ENCODE measurements around the gene ERC2. TPM values are rescaled to one million over a fixed set of nuclear protein-coding genes. Genes with fewer than 3 reads are reported as not detected.
A peak's percentile ranks its signal among the peaks of the same experiment; 100 is the strongest.
"Not testable (repeated sequence)": the region's sequence is repeated elsewhere in the genome, so short reads cannot be mapped to it uniquely, and the experiment has no call there.

ERC2 gene
- total RNA-seq, 1 donor from 2014 or later: not detected

DNA sequence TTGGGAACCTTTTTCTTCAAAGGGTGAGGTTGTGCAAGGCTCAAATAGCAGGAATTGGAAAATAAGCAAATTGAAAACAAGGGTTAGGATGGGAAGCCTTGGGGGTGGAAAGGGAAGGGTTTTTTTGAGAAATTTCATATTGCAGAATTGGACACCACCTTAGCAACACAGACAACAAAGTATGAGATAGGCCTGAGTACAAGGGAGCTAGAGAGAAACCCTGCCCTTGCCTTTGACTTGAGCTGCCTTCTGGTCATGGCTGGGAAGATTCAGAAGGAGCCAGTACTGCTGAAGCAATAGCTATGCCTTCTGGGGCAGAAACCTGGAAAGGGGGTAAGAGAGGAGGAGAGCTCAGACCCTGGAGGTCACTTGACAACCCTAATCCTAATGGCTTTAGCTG, 445.6 kb downstream of the ERC2 start:
- H3K4me1 Mint-ChIP-seq: no peaks in the 10 kb centered on the region
- no peaks in the 10 kb centered on the region for H3K36me3 Mint-ChIP-seq (ENCODE audit: low read depth)
- no peaks in the 10 kb centered on the region for H3K27me3 Mint-ChIP-seq
- no peak for DNase-seq
- no peaks in the 10 kb centered on the region for H3K9me3 Mint-ChIP-seq
- intact Hi-C loops (cut with micrococcal nuclease): no loop called here
- no peak overlapping the region for H3K4me3 Mint-ChIP-seq
- no peak overlapping the region for H3K27ac Mint-ChIP-seq

DNA sequence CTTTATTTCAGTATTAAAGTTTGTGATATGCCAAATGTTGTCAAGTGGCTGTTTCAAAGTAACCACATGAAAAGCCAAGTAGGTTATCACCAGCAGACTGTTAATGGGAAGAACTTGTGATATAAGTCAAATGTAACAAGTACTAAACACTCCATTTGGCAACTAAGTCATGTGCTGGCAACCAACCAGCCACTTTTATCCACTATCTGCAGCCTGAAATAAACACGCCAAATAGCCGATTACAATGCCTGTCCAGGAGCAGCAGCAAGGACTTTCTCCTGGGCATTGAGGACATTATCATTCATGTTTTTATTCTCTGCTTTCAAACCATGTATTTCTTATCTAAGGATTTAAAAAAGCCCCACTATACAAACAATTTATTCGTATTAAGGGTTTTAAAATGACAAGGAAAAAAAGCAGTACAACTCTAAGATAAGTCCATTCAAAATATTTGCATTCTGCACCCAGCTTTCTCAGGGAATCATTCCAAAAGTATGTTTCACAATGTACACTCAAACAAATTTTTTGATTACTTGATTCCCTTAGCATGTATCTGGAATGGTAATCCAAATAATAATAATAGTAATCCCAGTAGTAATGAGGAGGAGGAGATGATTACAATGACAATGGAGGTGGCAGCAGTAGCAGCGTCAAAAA, 448.6 kb downstream of the ERC2 start:
- H3K4me3 Mint-ChIP-seq: no peak overlapping the region
- no peaks in the 10 kb centered on the region for H3K36me3 Mint-ChIP-seq (ENCODE audit: low read depth)
- DNase-seq: no peak
- intact Hi-C loops (cut with micrococcal nuclease): no loop called here
- no peaks in the 10 kb centered on the region for H3K27me3 Mint-ChIP-seq
- H3K4me1 Mint-ChIP-seq: no peaks in the 10 kb centered on the region
- H3K9me3 Mint-ChIP-seq: no peaks in the 10 kb centered on the region
- H3K27ac Mint-ChIP-seq: no peak overlapping the region

DNA sequence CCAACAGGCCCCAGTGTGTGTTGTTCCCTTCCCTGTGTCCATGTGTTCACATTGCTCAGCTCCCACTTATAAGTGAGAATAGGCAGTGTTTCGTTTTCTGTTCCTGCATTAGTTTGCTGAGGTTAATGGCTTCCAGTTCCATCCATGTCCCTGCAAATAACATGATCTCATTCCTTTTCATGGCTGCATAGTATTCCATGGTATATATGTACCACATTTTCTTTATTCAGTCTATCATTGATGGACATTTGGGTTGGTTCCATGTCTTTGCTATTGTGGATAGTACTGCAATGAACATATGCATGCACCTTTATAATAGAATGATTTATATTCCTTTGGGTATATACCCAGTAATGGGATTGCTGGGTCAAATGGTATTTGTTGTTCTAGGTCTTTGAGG, 452.9 kb downstream of the ERC2 start:
- H3K36me3 Mint-ChIP-seq (ENCODE audit: low read depth); H3K4me1 Mint-ChIP-seq; H3K27me3 Mint-ChIP-seq; H3K4me3 Mint-ChIP-seq; DNase-seq; H3K9me3 Mint-ChIP-seq; intact Hi-C loops (cut with micrococcal nuclease); H3K27ac Mint-ChIP-seq: not testable (repeated sequence)

DNA sequence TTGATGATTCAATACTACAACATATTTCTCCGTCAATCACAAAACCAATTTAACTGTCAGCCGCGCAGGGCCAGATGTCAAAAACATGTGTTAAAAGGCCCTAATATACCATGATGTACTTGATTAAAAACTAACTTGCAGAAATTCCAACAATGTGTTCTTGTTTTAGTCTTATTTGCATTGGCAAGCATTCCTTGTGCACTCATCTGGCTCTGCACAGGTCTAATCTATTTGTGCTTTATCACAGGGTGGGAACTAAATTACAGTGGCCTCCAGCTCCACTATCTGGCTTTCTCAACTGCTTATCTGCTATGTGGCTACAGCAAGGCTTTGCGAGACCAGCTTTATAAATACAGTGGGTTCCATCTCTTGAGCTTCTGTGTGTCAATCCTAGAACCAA, 455.5 kb downstream of the ERC2 start:
- intact Hi-C loops (cut with micrococcal nuclease): no loop called here
- Mint-ChIP-seq H3K27ac (no peak overlapping the region), H3K9me3 (no peaks in the 10 kb centered on the region), H3K4me1 (no peaks in the 10 kb centered on the region), H3K4me3 (no peak overlapping the region), H3K27me3 (no peaks in the 10 kb centered on the region), H3K36me3 (ENCODE audit: low read depth) (no peaks in the 10 kb centered on the region)
- DNase-seq: no peak

DNA sequence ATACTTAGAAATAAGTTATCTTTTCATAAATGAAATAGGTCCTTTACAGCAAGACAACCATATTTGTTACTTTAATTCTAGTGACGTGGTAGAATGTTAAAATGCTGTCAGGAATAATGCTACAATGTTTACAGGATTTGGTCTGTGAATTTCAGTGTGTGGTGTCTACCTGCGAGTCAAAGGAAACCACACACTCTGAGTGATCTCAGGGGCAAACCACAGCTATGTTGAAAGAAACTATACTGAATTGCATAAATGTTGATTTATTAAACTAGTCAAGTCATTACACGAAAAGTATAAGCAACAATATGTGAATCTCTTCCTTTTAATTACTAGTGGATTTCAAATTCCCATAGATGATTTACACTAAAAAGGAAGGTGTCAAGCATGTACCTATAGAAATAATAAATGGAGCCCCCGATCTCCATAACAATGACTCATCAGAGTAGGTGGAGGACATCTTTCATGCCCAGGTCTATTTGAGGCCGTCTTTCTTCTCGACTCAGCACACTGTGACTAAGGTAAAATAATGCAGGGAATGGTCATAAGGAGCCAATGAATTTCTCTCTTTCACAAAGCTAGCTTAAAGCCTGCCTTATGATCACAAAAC, 463.0 kb downstream of the ERC2 start:
- Mint-ChIP-seq H3K27me3 (no peaks in the 10 kb centered on the region), H3K9me3 (no peaks in the 10 kb centered on the region), H3K4me1 (peaks cover 2% of the 10 kb centered on the region), H3K36me3 (ENCODE audit: low read depth) (no peaks in the 10 kb centered on the region), H3K27ac (no peak overlapping the region), H3K4me3 (no peak overlapping the region)
- DNase-seq: no peak
- intact Hi-C loops (cut with micrococcal nuclease): no loop called here

DNA sequence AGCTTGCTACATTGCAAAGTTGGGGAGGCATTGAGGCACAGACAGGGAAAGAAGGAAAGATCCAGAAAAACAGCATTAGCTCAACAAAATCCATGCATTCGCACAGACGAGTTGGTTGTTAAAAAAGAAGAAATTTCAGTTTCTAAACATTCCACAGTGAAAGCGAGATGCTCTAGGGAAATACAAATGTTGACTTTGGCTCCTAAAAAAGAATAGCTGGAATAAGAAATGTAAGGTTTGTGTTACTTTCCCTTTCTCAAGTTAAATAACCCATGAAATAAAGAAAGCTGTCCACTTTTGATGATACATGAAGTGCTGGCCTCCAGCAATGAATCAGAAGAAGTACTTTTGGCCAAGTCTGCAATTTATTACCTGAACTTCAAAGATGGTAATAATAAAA, 465.1 kb downstream of the ERC2 start:
- Mint-ChIP-seq H3K4me3 (no peak overlapping the region), H3K27ac (no peak overlapping the region), H3K36me3 (ENCODE audit: low read depth) (no peaks in the 10 kb centered on the region), H3K9me3 (no peaks in the 10 kb centered on the region), H3K4me1 (peaks cover 2% of the 10 kb centered on the region), H3K27me3 (no peaks in the 10 kb centered on the region)
- peak; percentile 7 for DNase-seq
- intact Hi-C loops (cut with micrococcal nuclease): no loop called here

DNA sequence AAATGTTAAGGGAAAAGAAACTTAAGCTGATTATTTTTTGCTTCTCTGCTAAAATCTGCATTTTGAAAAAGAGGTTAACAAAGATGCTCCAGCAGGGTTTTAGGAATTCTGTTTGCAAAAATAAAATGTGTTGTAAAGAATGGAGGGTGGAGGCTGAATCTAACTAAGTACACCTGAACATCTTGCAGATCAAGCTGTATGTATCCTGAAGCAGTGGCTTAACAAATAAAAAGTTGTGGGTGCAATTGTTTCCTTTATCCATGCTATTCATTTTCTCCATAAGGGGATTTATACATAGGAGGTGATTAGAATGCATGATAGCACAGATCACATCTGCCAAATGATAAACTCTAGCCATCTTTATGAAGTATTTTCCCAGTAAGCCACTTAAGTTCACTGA, 466.3 kb downstream of the ERC2 start:
- Mint-ChIP-seq H3K4me1 (peaks cover 2% of the 10 kb centered on the region), H3K27me3 (no peaks in the 10 kb centered on the region), H3K27ac (no peak overlapping the region), H3K9me3 (no peaks in the 10 kb centered on the region), H3K36me3 (ENCODE audit: low read depth) (no peaks in the 10 kb centered on the region), H3K4me3 (no peak overlapping the region)
- peak; percentile 1 for DNase-seq
- intact Hi-C loops (cut with micrococcal nuclease): no loop called here

DNA sequence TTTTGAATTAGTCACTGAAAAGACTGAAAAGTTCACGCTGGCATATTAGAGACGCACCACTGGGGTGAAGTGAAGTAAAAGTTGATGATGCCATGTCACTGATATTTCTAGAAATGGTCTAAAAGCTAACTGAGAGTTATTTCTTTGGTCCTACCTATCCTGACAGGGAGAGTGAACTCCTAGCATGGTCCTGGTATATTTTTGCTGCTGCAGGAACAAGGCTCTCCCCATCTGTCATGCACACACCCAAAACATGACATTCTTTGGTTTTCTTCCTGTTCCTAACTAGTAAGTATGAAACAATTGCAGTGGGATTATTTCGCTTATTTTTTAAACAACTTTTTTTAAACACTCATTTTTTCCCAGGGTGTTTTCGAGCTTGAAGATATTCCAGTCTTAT, 466.7 kb downstream of the ERC2 start:
- no peaks in the 10 kb centered on the region for H3K36me3 Mint-ChIP-seq (ENCODE audit: low read depth)
- H3K4me1 Mint-ChIP-seq: peaks cover 2% of the 10 kb centered on the region
- H3K27me3 Mint-ChIP-seq: no peaks in the 10 kb centered on the region
- H3K4me3 Mint-ChIP-seq: no peak overlapping the region
- DNase-seq: peak; percentile 11
- H3K9me3 Mint-ChIP-seq: no peaks in the 10 kb centered on the region
- no peak overlapping the region for H3K27ac Mint-ChIP-seq
- intact Hi-C loops (cut with micrococcal nuclease): no loop called here

DNA sequence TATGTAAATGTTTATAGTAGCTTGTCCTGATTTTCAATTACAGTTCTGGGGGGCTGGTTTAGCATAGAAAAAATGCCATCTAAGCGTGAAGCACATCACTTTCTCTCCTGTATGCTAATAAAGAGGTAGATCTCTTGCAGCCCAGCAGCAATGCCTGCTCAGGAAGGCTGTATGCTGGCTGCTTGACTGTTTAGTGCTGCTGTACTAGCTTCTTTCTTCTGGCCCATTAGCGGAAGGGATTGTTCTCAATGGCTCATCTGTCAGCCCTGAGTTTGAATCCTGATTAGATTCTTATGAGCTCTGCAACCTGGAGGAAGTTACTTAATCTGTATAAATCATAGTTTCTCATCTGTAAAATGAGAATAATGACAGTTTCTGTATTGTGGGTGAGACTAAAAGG, 478.9 kb downstream of the ERC2 start:
- H3K9me3 Mint-ChIP-seq: no peaks in the 10 kb centered on the region
- H3K36me3 Mint-ChIP-seq (ENCODE audit: low read depth): no peaks in the 10 kb centered on the region
- H3K4me1 Mint-ChIP-seq: no peaks in the 10 kb centered on the region
- no peak overlapping the region for H3K27ac Mint-ChIP-seq
- intact Hi-C loops (cut with micrococcal nuclease): no loop called here
- DNase-seq: peak; percentile 26
- H3K27me3 Mint-ChIP-seq: no peaks in the 10 kb centered on the region
- no peak overlapping the region for H3K4me3 Mint-ChIP-seq

DNA sequence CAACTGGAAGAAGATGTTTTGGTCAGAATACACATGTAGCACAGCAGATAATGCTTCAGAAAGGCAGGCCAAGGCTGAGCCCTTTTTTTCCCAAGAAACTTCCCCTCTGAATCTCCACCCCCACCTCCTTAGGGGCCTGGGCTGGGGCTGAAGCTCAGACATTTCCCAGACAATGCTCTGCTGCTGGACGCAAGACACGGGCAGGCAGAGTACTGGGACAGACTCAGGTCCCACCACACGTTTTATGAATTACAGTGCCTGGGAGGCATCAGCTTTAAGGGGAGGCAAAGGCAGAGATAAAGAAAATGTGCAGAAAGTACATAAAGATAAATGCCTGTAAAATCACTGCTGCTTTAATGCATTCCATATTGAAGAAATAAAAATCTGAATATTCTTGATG, 479.4 kb downstream of the ERC2 start:
- intact Hi-C loops (cut with micrococcal nuclease): no loop called here
- no peak for DNase-seq
- Mint-ChIP-seq H3K27ac (no peak overlapping the region), H3K9me3 (no peaks in the 10 kb centered on the region), H3K27me3 (no peaks in the 10 kb centered on the region), H3K4me1 (no peaks in the 10 kb centered on the region), H3K4me3 (no peak overlapping the region), H3K36me3 (ENCODE audit: low read depth) (no peaks in the 10 kb centered on the region)

DNA sequence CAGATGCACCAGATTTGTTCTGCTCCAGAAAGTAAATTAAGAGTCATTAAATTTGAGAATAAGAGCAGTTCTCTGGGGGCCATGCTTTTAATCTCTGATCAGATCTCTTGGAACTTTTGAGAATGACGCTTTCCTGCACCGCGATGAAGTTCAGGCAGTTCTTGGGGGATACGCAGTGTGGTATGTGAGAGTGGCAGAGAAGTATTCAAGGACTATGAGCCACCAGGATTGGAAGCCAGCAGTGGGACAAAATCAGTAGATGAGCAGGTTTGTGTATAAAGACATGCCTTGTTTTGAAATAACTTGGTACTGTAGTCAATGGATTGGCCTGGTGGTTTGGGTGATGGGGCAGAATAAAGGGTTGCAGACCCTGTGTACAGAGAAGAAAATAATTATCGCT, 483.6 kb downstream of the ERC2 start:
- no peak overlapping the region for H3K4me3 Mint-ChIP-seq
- H3K9me3 Mint-ChIP-seq: no peaks in the 10 kb centered on the region
- no peaks in the 10 kb centered on the region for H3K27me3 Mint-ChIP-seq
- no peaks in the 10 kb centered on the region for H3K4me1 Mint-ChIP-seq
- H3K36me3 Mint-ChIP-seq (ENCODE audit: low read depth): no peaks in the 10 kb centered on the region
- DNase-seq: no peak
- intact Hi-C loops (cut with micrococcal nuclease): no loop called here
- H3K27ac Mint-ChIP-seq: no peak overlapping the region

DNA sequence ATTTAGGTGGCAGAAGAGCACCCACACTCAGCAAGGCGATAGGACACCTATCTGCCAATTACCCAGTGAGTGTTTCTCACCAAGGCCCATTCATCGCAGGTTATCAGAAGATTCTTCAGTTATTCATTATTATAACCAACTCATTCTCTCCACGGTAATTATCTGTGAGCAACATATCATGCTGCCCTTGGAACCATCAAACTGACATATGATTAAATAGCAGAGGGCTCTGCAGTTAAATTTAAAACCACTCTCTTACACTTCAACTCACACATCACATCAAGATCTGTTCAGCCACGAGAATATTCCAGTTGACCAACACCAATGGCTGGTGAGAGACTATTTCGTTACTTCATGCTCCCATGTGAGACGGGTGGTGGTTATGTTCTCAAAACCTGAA, 489.3 kb downstream of the ERC2 start:
- Mint-ChIP-seq H3K9me3 (no peaks in the 10 kb centered on the region), H3K4me1 (no peaks in the 10 kb centered on the region), H3K4me3 (no peak overlapping the region), H3K27ac (no peak overlapping the region), H3K27me3 (no peaks in the 10 kb centered on the region), H3K36me3 (ENCODE audit: low read depth) (no peaks in the 10 kb centered on the region)
- intact Hi-C loops (cut with micrococcal nuclease): no loop called here
- no peak for DNase-seq

DNA sequence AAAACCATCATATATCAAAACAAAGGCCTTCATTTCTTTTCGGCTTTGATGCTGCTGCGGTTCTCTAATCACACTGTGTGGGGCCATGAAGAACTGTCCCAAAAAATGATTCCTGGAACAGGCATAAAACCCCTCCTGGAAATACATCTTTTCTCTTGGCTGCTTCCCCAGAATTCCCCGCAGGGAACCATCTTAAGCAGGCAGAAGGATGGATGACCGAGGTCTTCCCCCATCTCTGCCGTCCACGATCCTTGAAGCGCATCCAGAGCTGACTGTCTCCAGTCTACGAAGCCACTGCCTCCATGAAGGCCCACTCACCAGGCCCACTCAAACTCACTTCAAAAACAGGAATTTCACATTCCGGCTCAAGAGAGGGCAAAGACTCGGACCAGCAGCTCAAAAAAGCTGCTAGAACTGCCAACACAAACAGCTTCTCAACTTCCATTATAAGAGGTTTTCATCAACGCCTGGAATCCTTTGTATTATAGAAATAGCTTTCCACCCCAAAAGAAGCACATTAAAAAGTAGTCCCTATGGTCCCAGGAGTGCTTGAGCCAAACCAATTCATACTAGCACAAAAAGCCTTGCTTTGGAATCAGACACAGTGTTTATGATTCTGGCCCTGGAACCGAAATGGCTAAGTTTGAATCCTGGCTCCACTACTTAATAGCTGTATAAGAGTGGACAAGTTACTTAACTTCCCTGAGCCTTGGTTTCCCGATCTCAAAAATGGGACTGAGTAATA, 493.7 kb downstream of the ERC2 start:
- DNase-seq: no peak
- H3K27ac Mint-ChIP-seq: no peak overlapping the region
- intact Hi-C loops (cut with micrococcal nuclease): no loop called here
- H3K4me1 Mint-ChIP-seq: no peaks in the 10 kb centered on the region
- H3K27me3 Mint-ChIP-seq: no peaks in the 10 kb centered on the region
- H3K4me3 Mint-ChIP-seq: no peak overlapping the region
- no peaks in the 10 kb centered on the region for H3K9me3 Mint-ChIP-seq
- no peaks in the 10 kb centered on the region for H3K36me3 Mint-ChIP-seq (ENCODE audit: low read depth)

DNA sequence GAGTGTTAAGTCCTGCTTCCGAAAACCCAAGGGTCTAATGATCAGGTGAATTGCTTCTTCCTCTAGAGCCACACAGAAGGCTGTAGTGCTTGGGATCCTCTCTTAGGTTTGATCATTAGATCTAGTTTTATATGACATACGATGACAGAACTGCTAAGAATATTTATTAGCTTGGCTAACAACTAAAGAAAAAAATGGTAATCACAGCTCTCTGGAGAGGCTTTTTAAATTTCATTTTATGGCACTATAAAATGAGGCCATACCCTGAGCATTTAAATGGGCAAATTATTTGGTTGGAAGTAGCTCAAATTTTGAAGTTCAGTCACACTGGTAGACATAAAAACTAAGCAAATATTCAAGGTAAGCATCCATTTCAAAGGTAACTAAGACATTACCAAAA, 498.6 kb downstream of the ERC2 start:
- intact Hi-C loops (cut with micrococcal nuclease): no loop called here
- no peaks in the 10 kb centered on the region for H3K4me1 Mint-ChIP-seq
- H3K9me3 Mint-ChIP-seq: no peaks in the 10 kb centered on the region
- H3K27ac Mint-ChIP-seq: no peak overlapping the region
- no peak for DNase-seq
- H3K27me3 Mint-ChIP-seq: no peaks in the 10 kb centered on the region
- H3K4me3 Mint-ChIP-seq: no peak overlapping the region
- no peaks in the 10 kb centered on the region for H3K36me3 Mint-ChIP-seq (ENCODE audit: low read depth)
